Measurements from ENCODE around the gene ANXA8.
"Not testable (repeated sequence)": the region's sequence is repeated elsewhere in the genome, so short reads cannot be mapped to it uniquely, and the experiment has no call there.

ANXA8 gene

GRCh38 chr10:47483923-47484322 lies at the start of gene ANXA8:
Gene ANXA8 (minus strand): TSS chr10:47484115. CDS start chr10:47483933, 182 bp downstream.
- not testable (repeated sequence) for DNase-seq

- not testable (repeated sequence) for DNase-seq
Observed at GRCh38 chr10:47523475-47523874, 39.6 kb upstream of the ANXA8 start, which contains the start of gene AGAP9. Gene AGAP9 (minus strand): TSS chr10:47523638. CDS start chr10:47523526, 112 bp downstream.

- DNase-seq: not testable (repeated sequence)
Observed at GRCh38 chr10:47502313-47502712, 18.4 kb upstream of the ANXA8 start.

GRCh38 chr10:47494226-47494625 lies 10.3 kb upstream of the ANXA8 start:
- DNase-seq: not testable (repeated sequence)

DNA sequence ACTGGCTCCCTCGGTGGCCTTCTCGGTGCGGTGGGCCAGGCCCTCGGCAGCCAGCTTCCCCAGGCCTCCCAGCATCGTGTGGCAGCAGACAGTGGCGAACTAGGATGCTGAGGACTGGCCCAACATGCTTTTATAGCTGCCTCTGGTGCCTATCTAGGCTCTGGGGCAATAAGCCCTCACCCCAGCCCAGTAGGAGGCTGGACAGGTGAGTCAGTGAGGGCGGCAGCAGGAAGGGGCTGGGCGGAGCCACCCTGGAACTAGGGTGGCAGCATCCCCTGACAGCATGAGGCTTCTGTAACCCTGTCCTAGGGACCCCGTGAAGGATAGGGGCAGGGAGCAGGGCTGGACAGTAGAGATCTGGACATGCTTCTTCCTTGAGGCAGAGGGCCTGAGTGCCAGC lies 7.7 kb upstream of the ANXA8 start, which contains the start of gene FAM25G:
FAM25G (minus strand) TSS at position 101 of the 400 bp plus-strand sequence; CDS start at position 75, 26 bp downstream.
- not testable (repeated sequence) for DNase-seq

GRCh38 chr10:47489630-47490029 lies 5.7 kb upstream of the ANXA8 start:
- not testable (repeated sequence) for DNase-seq

- not testable (repeated sequence) for DNase-seq
Observed at GRCh38 chr10:47485943-47486342, 2.0 kb upstream of the ANXA8 start.

DNA sequence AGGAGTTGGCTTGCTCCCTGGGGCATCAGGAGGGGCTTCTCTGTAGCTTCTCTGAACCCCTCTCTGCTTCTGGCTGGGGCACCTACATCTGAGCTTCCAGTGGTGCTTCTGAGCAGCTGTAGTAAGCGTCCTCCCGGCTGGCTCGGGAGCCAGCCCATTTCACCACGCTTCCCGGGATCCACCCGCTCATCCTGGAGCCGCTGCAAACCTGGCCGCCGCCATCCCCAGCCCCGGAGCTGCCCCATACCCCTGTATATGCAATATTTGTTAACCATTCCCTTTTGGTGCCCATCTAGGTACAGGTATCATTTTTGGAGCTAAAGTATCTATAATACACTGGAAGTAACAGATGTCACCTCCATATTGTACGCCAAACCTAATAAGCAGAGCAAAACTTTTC lies 871 bp upstream of the ANXA8 start:
- DNase-seq: not testable (repeated sequence)

GRCh38 chr10:47482367-47482766 lies 1.5 kb downstream of the ANXA8 start:
- not testable (repeated sequence) for DNase-seq

DNA sequence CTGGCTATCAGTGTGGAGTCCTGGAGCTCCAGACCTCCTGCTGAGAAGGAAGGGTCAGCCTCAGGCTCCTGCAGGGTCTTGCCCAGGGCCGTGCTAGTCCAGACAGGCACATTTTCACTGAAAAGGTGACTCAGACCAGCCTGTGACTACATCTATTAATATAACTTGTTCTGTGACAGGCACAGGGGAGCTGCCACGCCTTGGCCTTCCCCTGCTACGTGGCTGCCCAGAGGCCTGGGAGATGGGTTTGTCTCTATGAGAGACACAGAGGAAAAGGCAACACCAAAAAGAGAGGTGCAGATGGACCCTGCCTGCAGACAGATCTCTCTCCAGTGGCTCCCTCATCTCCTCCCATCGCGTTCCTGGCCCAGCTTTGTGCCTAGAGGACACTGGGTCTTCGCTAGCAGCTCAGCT lies 2.1 kb downstream of the ANXA8 start:
- DNase-seq: not testable (repeated sequence)

- DNase-seq: not testable (repeated sequence)
Observed at GRCh38 chr10:47481182-47481766, 2.6 kb downstream of the ANXA8 start.

- not testable (repeated sequence) for DNase-seq
Observed at GRCh38 chr10:47480133-47480532, 3.8 kb downstream of the ANXA8 start.

DNA sequence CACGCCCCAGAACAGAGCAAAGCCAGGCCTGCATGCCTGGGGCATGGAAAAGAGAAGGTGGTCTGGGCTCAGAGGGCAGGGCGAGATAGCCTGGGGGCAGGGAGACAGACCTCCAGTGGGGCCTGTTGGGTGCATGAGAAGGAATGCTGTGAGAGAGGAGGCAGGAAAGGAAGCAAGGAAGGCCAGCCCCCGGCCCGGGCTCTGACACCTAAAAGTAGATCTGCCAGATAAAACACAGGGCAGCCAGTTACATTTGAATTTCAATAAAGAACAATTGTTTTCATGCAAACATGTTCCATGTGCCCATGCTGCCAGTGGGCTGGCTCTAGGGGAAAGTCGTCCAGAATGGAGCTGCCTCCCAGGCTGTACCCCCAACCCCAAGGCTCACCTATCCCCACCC lies 5.8 kb downstream of the ANXA8 start:
- not testable (repeated sequence) for DNase-seq

- DNase-seq: not testable (repeated sequence)
Observed at GRCh38 chr10:47477078-47477477, 6.8 kb downstream of the ANXA8 start.

- not testable (repeated sequence) for DNase-seq
Observed at GRCh38 chr10:47475101-47475500, 8.8 kb downstream of the ANXA8 start.

- not testable (repeated sequence) for DNase-seq
Observed at GRCh38 chr10:47473516-47473915, 10.4 kb downstream of the ANXA8 start.

GRCh38 chr10:47472647-47473046 lies 11.3 kb downstream of the ANXA8 start:
- not testable (repeated sequence) for DNase-seq

GRCh38 chr10:47472072-47472471 lies 11.8 kb downstream of the ANXA8 start:
- DNase-seq: not testable (repeated sequence)

DNA sequence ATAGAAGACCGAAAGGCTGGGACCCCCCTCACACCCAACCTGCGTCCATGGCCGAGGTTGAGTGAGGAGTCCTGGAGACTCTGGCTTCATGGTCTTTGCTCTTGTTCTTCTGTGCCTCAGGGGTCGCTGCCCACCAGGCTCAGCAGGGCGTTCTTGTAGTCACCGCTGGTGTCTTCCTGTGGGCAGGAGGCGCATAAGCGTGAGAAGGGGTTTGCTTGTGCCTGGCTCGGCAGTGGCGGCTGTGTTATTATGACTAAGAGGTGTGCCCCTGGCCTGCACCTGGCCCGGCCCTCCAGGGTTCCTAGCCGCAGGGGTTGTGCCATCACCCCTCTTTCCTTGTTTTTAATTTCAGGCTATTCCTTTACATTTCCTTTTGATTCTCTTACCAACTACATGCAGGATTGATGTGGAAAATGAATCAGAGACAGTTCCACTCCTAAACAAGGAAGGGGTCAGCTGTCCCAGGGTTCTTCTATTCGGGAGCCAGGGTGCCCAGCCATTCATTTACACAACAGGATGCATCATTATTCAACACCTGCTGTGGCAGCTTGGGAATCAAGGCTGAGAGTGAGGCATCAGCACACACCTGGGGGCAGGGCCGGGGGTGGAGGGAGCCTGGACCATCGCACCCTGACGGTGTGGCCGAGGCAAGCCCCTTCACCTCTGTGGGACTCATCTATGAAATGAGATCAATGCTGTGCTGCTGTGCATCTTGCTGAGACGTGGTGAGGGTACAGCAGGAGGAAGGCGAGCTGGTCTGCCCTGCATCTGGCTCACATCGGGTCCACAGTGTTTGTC lies 15.0 kb downstream of the ANXA8 start:
- DNase-seq: not testable (repeated sequence)

- DNase-seq: not testable (repeated sequence)
Observed at GRCh38 chr10:47467957-47468356, 16.0 kb downstream of the ANXA8 start.

DNA sequence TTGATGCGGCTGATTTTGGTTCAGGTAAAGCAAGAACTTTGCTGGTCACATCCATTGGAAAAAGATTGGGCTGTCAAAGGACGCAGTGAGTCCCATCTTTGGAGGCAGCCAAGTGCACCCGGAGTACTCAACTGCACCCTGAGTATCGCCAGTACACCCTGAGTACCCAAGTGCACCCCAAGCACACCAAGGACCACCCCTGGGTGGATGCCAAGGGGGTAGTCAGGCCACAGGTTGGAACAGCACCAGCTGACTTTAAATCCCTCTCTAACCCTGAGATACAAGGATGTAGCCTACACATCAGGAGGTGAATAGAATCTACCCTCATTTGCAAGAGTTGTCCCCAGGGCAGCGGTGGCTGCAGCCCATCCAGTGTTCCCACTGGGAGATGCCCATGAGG lies 16.5 kb downstream of the ANXA8 start:
- not testable (repeated sequence) for DNase-seq

DNA sequence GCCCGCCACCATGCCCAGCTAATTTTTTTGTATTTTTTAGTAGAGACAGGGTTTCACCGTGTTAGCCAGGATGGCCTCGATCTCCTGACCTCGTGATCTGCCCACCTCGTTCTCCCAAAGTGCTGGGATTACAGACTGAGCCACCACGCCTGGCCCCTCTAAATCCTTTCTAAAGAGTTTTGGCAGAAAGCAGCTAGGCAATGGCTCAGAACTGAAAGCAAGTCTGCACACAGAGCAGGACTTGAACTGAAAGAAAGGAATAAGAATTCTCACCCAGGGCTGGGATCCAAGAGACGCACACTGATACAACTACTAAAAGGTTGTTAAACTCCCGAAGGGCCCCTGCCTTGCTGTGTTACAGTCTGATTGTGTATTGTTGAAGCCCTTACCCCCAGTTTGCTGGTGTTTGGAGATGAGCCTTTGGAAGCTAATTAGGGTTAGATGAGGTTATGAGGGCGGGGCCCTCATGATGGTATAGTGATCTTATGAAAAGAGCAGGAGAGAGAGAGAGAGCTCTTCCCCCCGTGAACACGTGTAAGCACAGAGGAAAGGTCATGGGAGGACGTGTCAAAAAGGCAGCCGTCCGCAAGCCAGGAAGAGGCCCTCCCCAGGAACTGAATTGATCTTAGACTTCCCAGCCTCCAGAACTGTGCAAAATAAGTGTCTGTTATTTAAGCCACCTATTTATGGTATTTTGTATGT lies 18.5 kb downstream of the ANXA8 start:
- DNase-seq: not testable (repeated sequence)

All from CD4-positive, alpha-beta T cell treated with Interleukin-10 for 1 hour (primary cell).